ENCODE data around the gene TEKT3.

TEKT3 gene

DNA sequence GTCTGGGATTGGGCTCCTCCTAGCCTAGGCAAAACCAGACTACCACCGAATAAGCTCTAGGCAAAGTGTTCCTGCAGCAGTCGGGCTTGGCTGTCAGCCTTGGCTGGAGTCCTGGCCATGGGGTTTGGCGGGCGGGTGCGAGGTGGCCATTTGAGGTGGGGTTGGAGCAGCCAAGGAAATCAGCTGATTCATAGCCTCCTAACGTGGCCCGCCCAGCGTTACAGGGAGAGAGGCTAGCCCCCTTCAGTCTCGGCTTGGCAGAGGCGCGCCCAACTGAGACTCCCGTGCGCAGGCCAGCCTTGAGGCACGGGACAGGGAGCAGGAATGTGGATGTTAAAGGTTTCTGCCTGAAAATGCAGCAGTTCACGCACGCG is 78.2 kb downstream of the TEKT3 start:
- DNase-seq: no peak

DNA sequence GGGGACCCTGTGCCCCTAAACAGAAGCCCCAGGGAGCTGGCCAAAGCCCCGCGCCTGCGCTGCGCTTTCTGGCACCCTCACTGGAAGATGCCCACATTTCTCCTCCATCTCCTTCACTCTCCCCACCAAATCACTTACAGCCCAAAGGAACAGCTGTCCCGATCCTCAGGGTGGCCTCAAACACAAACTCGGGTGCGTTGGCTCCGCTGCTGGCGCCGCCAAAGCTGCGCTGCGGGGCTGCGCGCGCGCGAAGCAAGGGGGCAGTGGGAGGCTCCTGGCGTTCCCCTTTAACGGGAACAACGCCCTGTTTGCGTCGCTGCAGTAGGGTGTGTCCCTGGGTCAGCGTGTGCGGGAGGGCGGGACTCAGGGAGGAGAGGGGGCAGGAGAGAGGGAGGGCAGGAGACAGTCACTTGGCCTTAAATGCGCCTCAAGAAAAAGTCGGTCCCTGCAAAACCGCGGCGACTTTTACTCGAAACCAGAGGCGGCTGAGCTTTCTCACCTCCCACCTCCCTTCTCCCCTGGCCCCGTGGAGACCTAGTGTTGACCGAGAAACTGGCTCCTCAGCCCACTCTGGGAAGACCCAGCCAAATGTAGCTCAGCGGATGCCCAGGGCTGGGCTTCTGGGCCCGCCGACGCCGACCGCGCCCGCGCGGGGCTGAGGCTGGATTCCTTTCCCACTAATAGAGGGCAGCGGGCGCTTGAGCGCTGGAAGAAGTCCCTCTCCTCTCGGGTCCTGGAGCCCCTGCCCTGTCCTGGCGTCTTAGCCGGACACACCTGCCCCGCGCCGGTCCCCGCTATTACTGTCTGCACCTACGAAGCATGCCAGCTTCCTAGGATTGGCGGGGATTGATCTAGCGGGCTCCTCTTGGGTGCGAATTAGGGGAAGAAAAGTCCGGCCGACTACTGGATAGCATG is 78.8 kb downstream of the TEKT3 start:
- no peak for DNase-seq

DNA sequence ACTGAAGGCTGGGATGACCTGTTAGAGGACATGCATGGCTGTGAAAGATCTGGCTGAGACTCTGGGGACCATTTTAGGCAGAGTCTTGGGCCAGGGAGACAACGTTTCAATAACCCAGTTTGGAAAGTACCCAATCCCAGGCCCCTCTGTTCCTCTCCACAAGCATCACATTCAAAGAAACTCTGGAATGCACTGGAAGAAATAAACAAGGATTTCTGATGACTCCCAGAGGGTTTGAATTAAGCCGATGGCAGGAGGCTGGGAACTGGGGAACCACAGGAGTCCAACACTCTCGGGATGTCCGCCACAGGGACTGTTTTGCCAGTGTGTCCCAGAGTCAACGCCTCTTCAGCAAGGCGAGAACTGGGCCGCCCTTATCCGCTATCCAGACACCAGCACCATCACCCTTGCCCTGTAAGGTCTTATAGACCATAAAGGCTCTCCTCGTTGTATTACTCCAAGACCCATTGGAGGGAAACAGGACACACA is 79.6 kb downstream of the TEKT3 start:
- no peak for DNase-seq

- DNase-seq: no peak
Measured at GRCh38 chr17:15261258-15261801, 80.1 kb downstream of the TEKT3 start.

- peak; percentile 40 for DNase-seq
Measured at GRCh38 chr17:15260376-15261257, 80.8 kb downstream of the TEKT3 start.

GRCh38 chr17:15257796-15258512 is 83.4 kb downstream of the TEKT3 start:
- no peak for DNase-seq

GRCh38 chr17:15257258-15257788 is 84.1 kb downstream of the TEKT3 start:
- DNase-seq: peak; percentile 45

- DNase-seq: no peak
Measured at GRCh38 chr17:15256689-15257088, 84.7 kb downstream of the TEKT3 start.

DNA sequence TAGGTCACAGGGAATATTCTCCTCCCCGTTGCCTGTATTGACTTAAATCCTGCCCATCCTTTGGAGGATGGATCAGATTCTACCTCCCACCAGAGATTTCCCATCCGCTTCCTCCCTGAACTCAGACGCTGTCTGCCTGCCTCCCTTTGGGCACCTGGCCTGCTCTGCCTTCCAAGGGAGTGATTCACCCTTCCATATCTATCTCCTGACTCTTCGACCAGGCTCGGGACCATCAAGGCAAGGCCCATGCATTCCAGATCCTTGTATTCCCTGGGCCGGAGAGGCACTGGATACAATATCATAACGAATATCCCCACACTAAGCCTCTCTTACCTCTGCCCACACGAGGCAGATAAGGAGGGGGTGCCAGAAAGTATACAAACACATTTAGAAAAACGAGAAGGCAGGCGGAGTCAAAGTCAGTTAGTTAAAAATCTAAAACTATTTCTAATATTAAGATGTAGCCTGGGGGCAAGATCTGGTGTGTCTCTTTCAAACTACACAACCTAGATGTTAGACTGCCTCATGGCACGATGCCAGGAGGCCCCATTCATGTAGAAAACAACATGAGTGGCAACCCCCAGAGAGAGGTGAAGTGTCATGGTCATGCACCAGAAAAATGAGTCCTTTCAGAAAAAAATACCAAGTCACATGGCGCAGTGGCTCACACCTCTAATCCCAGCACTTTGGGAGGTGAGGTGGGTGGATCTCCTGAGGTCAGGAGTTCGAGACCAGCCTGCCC is 85.5 kb downstream of the TEKT3 start:
- DNase-seq: no peak
